NCI-H526 (cell line): Measurements from ENCODE around the gene CDC42EP2.
"Not testable (repeated sequence)": the region's sequence is repeated elsewhere in the genome, so short reads cannot be mapped to it uniquely, and the experiment has no call there.

Source experiments
- DNase-seq, 2 experiments: peaks; one replicate each; lab custom pipeline; 2025; lab: John Stamatoyannopoulos, UW

The CDC42EP2 gene

GRCh38 chr11:65320386-65321075 lies 5.9 kb downstream of the CDC42EP2 start:
- no peak for DNase-seq

- no peak for DNase-seq
Measured at GRCh38 chr11:65321076-65321475, 6.4 kb downstream of the CDC42EP2 start.

GRCh38 chr11:65321828-65322485 lies 7.3 kb downstream of the CDC42EP2 start:
- no peak for DNase-seq

GRCh38 chr11:65323813-65324212 lies 9.1 kb downstream of the CDC42EP2 start:
- DNase-seq: peak in 1 of 2 experiments; percentile 26

- no peak for DNase-seq
Measured at GRCh38 chr11:65325435-65325834, 10.8 kb downstream of the CDC42EP2 start.

GRCh38 chr11:65327021-65327420 lies 12.4 kb downstream of the CDC42EP2 start:
- DNase-seq: no peak

- DNase-seq: no peak
Measured at GRCh38 chr11:65329478-65329877, 14.8 kb downstream of the CDC42EP2 start.

GRCh38 chr11:65329944-65330403 lies 15.3 kb downstream of the CDC42EP2 start:
- peak; percentile 88 to 98 for DNase-seq

GRCh38 chr11:65330544-65330943 lies 15.9 kb downstream of the CDC42EP2 start:
- DNase-seq: no peak

GRCh38 chr11:65332591-65332990 lies 17.9 kb downstream of the CDC42EP2 start:
- not testable (repeated sequence) for DNase-seq

- DNase-seq: no peak
Measured at GRCh38 chr11:65334696-65335295, 20.1 kb downstream of the CDC42EP2 start.

GRCh38 chr11:65338676-65339075 lies 24.0 kb downstream of the CDC42EP2 start:
- DNase-seq: no peak

- no peak for DNase-seq
Measured at GRCh38 chr11:65340226-65340625, 25.6 kb downstream of the CDC42EP2 start.

GRCh38 chr11:65341856-65342255 lies 27.2 kb downstream of the CDC42EP2 start:
- no peak for DNase-seq

- no peak for DNase-seq
Measured at GRCh38 chr11:65351511-65351910, 36.8 kb downstream of the CDC42EP2 start.

GRCh38 chr11:65352783-65353182 lies 38.1 kb downstream of the CDC42EP2 start:
- no peak for DNase-seq

GRCh38 chr11:65353376-65353775 lies 38.7 kb downstream of the CDC42EP2 start:
- DNase-seq: no peak

- DNase-seq: peak in 1 of 2 experiments; percentile 63
Measured at GRCh38 chr11:65353900-65354264, 39.2 kb downstream of the CDC42EP2 start.

- peak; percentile 92 to 99 for DNase-seq
Measured at GRCh38 chr11:65354265-65355012, 39.8 kb downstream of the CDC42EP2 start, which contains the start of gene TIGD3. TIGD3 (plus strand) TSS chr11:65354751; CDS start chr11:65355809, 1,058 bp downstream.

GRCh38 chr11:65355013-65355775 lies 40.5 kb downstream of the CDC42EP2 start:
- peak; percentile 62 to 82 for DNase-seq

GRCh38 chr11:65355776-65356393 lies 41.2 kb downstream of the CDC42EP2 start:
- peak; percentile 62 to 77 for DNase-seq
